HG03108 (cell line): ENCODE results near the gene IFT27.

Experiments
- ATAC-seq: cut with Tn5 transposase; IDR thresholded peaks from one replicate; pipeline ENCODE4 v1.9.1; 2021; ENCODE audit warnings: moderate library complexity; ENCODE audit not compliant: unreplicated experiment

Gene IFT27

GRCh38 chr22:36797374-36797773 lies 21.5 kb upstream of the IFT27 start:
- ATAC-seq = no peak

DNA sequence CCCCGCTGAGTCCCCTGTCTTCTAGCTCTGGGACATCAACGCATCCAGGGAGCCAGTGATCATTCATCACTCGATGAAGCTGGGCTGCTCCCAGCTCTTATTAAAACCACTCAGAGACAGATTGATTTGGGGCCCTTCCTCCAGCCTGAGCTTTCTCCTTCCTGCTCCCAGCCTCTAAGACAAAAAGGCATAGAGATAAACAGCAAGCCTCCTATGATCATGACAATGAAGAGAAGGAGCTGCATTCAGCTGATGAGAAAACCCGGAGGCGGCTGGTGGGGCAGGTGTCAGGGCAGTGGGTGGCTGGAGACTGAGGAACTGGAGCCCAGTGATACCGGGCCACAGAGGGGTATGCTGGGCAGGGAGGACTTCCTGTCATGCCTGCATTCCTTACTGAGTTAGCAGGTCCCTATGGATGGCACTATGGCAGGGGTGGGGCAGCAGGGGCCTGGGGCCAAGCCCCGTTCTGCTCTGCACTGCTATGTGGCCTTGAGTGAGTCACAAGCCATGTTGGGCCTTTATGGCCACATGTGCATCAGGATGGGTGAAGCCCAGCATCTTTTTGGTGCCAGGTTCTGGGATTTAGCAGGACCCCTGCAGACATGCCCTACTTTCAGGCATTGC lies 20.7 kb upstream of the IFT27 start:
- ATAC-seq = no peak

DNA sequence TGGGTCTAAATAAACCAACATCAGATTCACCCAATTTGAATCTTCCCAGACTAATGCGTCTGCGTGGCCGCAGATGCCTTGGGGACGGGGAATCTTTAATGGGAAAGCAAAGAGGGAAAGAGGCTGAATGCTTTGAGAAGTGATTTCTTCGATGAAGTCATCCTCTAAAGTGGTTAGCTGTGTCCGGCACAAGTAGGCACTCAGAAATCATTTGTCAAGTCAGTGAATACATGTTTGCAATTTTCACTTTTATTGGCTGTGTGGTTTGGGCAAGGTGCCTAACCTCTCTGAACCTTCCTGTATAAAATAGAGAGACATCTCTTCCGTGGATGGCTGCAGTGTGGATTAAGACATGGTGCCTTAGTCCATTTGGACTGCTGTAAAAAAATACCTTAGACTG lies 19.7 kb upstream of the IFT27 start:
- ATAC-seq = no peak

GRCh38 chr22:36790648-36791047 lies 14.7 kb upstream of the IFT27 start:
- ATAC-seq = peak; percentile 69

DNA sequence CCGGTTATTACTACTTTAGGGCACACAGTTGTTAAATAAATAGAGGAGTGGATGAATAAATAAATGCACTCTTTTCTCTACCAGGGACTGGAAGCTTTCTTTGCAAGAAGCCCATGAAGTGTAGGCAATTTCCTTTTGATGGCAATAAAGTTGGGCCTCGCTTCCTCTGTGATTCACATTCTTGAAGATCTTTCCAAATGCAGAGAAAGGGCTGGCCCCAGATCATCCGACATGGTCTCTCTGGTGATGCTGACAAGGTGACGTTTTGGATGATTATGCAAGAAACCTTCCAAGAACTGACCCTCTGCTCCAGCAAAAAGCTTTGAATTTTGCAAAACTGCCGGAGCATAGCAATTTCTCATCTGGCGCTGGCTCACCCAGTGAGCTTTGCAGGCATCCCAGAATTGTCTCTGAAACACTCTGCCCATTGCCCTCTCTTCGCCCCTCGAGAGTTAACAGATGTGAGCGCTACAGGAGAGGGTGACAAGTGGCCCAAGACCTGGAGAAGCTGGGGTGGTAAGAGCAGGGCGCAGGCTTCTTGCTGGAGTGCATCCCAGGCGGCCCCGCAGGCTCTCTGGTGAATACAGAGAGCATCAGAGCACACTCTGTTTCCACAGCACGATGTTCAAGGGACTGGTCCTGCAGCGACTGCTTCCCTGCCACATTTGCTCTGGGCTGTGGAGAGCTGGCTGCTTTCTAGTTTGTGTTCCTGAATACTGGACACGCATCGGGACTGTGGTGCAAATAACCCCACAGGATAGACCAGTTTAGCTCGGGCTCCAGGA lies 11.5 kb upstream of the IFT27 start:
- ATAC-seq = no peak

GRCh38 chr22:36783743-36784142 lies 7.8 kb upstream of the IFT27 start:
- ATAC-seq = no peak

DNA sequence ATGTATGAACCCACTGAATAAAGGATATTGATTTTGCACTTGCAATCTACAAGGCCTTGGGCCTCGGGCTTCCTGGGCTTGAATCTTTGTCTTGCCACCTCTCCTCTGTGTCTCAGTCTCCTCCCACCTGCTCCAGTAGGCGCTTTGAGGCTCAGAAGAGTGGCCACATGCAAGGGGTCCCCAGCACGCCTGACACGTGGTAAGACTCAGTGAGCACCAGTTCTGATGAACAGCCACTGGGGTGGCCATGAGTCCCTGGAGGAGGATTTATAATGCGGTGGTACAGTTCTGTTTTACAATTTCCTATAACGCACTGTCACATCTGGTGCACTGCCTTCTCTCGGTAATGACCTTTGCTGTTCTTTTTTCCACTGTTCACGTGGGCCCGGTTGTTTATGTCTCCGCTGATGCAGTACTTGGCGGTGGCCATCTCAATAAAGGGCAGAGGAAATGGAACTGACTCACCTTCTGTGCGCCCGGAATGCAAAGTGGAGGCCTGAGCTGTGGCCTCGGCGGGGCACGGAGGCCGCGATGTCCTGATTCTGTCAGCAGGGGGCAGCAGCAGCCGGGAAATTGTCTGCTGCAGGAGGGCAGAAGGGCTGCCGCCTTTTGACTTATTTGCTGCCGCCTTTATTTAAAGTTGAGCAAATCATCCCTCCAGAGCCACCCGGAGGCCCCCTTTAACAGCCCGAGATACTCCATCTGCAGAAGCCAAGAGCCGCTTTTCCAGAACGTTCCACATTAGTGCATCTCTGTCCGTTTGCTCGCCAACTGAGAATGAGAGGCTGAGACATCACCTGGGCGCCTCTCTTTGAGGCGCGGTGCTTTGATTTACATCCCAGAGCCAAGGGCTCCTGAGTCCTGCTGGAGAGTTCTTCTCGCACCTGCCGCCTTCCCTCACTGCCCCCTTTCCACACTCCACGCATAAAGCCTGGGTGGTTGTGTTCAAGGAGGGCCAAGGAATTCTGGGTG lies 6.0 kb upstream of the IFT27 start:
- ATAC-seq = peak; percentile 70

DNA sequence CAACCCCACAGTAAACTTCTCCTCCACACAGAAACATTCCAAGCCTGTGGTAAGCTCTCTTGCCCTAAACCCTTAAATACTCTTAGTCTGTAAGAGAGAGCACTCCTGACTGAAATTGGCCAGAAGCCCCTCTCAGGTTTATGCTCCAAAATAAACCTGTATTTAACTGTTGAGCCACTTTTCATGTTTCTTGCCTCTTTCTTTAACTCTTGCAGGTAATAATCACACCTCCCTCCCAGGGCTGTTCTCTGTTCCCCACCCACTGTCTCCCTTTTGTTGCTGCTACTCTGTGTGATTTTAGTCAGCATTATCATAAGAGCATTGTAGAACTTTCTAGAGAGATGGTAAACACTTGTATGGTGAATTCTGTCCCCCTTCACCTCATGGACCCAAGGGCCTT lies 2.1 kb upstream of the IFT27 start:
- ATAC-seq = no peak

- ATAC-seq = no peak
These were observed 803 bp upstream of the IFT27 start for GRCh38 chr22:36776722-36777121.

- ATAC-seq = no peak
These were observed 344 bp downstream of the IFT27 start for GRCh38 chr22:36775586-36775963.

- ATAC-seq = no peak
These were observed 2.0 kb downstream of the IFT27 start for GRCh38 chr22:36773935-36774334.

GRCh38 chr22:36772451-36772850 lies 3.5 kb downstream of the IFT27 start:
- ATAC-seq = no peak

- no peak for ATAC-seq
These were observed 4.4 kb downstream of the IFT27 start for GRCh38 chr22:36771356-36772063.

DNA sequence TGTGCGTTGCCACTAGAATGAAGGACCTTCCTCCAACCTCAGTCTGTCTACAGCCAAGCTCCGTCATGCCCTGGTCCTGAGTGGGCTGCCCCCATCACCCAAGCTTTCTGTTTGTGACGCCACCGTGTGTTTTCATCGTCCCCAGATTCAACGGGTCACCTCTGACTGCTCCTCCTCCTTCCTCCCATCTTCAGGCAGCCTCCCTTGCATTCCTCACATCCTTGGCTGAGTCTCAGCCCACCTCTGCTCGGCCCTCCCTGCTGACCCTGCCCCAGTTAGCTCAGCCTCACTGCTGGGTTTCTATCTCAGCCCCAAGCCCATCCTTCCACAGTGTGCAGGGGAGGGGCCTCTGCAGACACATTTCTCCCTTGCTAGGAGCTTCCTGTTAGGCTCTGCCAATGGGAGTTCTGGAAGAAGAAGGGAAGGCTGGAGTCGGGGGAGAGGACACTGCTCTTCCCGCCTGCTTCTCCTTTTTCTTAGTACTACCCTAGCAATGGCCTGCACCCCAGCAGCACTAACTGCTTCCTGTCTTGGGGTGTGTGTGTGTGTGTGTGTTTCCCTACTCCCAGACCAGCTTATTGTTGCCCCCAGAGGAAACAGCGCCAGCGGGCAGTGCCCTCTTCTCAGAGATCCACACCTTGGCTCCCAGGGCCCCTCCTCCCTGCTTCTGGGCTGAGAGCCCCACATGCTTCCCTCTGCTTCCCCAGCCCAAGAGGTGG lies 5.2 kb downstream of the IFT27 start:
- ATAC-seq = no peak

- no peak for ATAC-seq
These were observed 6.1 kb downstream of the IFT27 start for GRCh38 chr22:36769541-36770512.

DNA sequence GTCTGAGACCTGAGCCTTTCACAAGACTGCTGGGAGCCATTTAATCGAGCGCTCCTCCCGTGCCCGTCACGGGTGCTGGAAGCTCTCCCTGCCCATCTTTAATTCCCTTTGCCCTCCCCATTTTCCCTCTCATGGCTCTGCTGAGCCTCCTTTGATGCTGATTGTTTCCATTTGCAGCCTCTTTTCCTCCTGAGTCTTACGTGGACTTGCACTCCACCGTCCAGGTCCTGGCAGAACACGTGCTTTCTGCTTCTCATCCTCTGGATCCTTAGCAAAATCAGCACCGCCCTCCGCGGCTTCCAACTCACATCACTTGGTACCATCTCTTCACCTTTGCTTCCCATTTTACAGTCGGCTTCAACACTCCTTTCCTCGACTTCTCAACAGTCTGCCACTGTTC lies 7.3 kb downstream of the IFT27 start:
- no peak for ATAC-seq

DNA sequence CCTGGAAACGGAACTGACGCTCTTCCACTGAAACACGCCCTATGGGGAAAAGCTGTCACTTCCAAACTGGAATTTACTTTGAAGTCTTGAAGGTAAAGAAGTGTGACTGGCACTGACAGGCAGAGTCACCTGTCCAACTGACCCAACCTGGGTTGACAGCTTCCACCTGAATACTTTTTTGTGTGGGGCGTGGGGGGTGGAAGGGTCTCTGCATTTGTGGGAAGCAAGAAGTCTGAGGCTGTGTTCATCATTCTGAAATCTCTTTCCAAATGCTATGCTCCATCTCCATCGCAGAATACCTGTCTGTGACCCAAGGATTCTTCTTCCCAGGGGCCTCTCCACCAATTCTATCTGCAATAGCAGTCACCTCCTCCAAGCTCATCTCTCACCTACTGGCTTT lies 7.8 kb downstream of the IFT27 start:
- no peak for ATAC-seq

GRCh38 chr22:36767035-36767775 lies 8.7 kb downstream of the IFT27 start:
- ATAC-seq = no peak
